GM10266 (cell line): Measurements from ENCODE around the gene TLE6.
A peak's percentile ranks its signal among the peaks of the same experiment; 100 is the strongest.
"Not testable (repeated sequence)": the region's sequence is repeated elsewhere in the genome, so short reads cannot be mapped to it uniquely, and the experiment has no call there.

Experiments used
- DNase-seq: peaks from one replicate; pipeline ENCODE4 v3.0.0; 2012; ENCODE audit errors: extremely low spot score
- CTCF ChIP-seq: IDR thresholded peaks from 2 replicates; pipeline ENCODE4 v1.5.1; 2012; ENCODE audit warnings: mild to moderate bottlenecking, low read depth; ENCODE audit not compliant: control insufficient read depth, insufficient read depth; ENCODE audit errors: missing control alignments

The TLE6 gene

GRCh38 chr19:3033595-3034405 is 56.4 kb downstream of the TLE6 start:
- no peak for DNase-seq
- no peak for TF ChIP-seq CTCF

- TF ChIP-seq CTCF: no peak
These were observed 57.0 kb downstream of the TLE6 start for GRCh38 chr19:3034406-3034655.

GRCh38 chr19:3034656-3035541 is 57.5 kb downstream of the TLE6 start:
- TF ChIP-seq CTCF: no peak
- no peak for DNase-seq

More at GRCh38 chr19:3034406-3034655, 57.0 kb downstream of the TLE6 start:
- no peak for DNase-seq

GRCh38 chr19:3035542-3036118 is 58.3 kb downstream of the TLE6 start:
- TF ChIP-seq CTCF: no peak
- peak; percentile 100 for DNase-seq

GRCh38 chr19:3036119-3036976 is 59.0 kb downstream of the TLE6 start:
- peak; percentile 14 for TF ChIP-seq CTCF

GRCh38 chr19:3036977-3037544 is 59.7 kb downstream of the TLE6 start:
- not testable (repeated sequence) for DNase-seq

More at GRCh38 chr19:3036119-3036976, 59.0 kb downstream of the TLE6 start:
- DNase-seq: peak; percentile 92

GRCh38 chr19:3038214-3038613 is 60.9 kb downstream of the TLE6 start:
- no peak for DNase-seq
- TF ChIP-seq CTCF: no peak
